K562 (cell line): ENCODE measurements around the gene USF2. TPM values are rescaled to one million over a fixed set of nuclear protein-coding genes. Genes with fewer than 3 reads are reported as not detected.

Experiments used
- BRF1 ChIP-seq: IDR thresholded peaks from 3 replicates; pipeline ENCODE4 v1.6.1; 2011; ENCODE audit warnings: borderline replicate concordance, mild to moderate bottlenecking; ENCODE audit not compliant: insufficient read length; ENCODE audit errors: extremely low read depth
- CBFB ChIP-seq: sonication (generic); formaldehyde crosslinking; IDR thresholded peaks from 2 replicates; pipeline ENCODE4 v1.4.0; 2020; ENCODE audit warnings: mild to moderate bottlenecking, missing genetic modification reagents
- CREM ChIP-seq: IDR thresholded peaks from 2 replicates; pipeline ENCODE4 v1.6.1; 2014; ENCODE audit warnings: antibody characterized with exemption, low read depth
- ESRRA ChIP-seq: fragments of 450-650 bp; IDR thresholded peaks from 2 replicates; pipeline ENCODE4 v1.6.1; 2014; ENCODE audit warnings: low read depth, mild to moderate bottlenecking, moderate library complexity, borderline replicate concordance
- FUS ChIP-seq: fragments of 200-400 bp; formaldehyde crosslinking; optimal IDR thresholded peaks from 2 replicates; pipeline ENCODE3; 2017; ENCODE audit warnings: low read depth, low read length
- HMG20A ChIP-seq: fragments of 450-650 bp; formaldehyde crosslinking; conservative IDR thresholded peaks from 2 replicates; pipeline ENCODE4 v1.4.0; 2020; ENCODE audit warnings: mild to moderate bottlenecking, mixed read lengths
- HMG20B ChIP-seq: fragments of 250-450 bp; sonication (Bioruptor Pico); IDR thresholded peaks from 2 replicates; pipeline ENCODE4 v1.5.0; 2021; ENCODE audit warnings: mild to moderate bottlenecking
- HNRNPUL1 ChIP-seq: fragments of 200-400 bp; formaldehyde crosslinking; IDR thresholded peaks from 2 replicates; pipeline ENCODE4 v1.6.1; 2017; ENCODE audit warnings: low read length
- JUND ChIP-seq, 2 experiments: IDR thresholded peaks; 2 replicates in 1 of 2; 3 replicates in 1 of 2; pipeline ENCODE4 v1.6.1; 2011; ENCODE audit warnings: borderline replicate concordance in 2 of 2, low read depth in 2 of 2, low read length in 2 of 2, improper control_type of control experiment in 1 of 2, missing biosample characterization in 1 of 2, missing genetic modification characterization in 1 of 2, missing genetic modification reagents in 1 of 2
- MAX ChIP-seq: sonication (generic); formaldehyde crosslinking; IDR thresholded peaks from 2 replicates; pipeline ENCODE4 v1.9.0; 2022; ENCODE audit warnings: mild to moderate bottlenecking, missing genetic modification reagents
- RFX5 ChIP-seq: IDR thresholded peaks from 2 replicates; pipeline ENCODE4 v1.6.1; 2011; ENCODE audit warnings: low read depth, mild to moderate bottlenecking, improper control_type of control experiment, low read length
- SAP30 ChIP-seq: fragments of 200-600 bp; sonication (generic); IDR thresholded peaks from 2 replicates; pipeline ENCODE4 v1.6.1; 2012; ENCODE audit warnings: borderline replicate concordance, low read depth, mild to moderate bottlenecking, moderate library complexity, low read length, control low read depth, inconsistent platforms; ENCODE audit not compliant: insufficient read depth, poor library complexity, severe bottlenecking
- SREBF2 ChIP-seq: sonication (generic); formaldehyde crosslinking; IDR thresholded peaks from 2 replicates; pipeline ENCODE4 v1.4.0; 2020; ENCODE audit warnings: mild to moderate bottlenecking, missing genetic modification reagents
- THAP7 ChIP-seq: fragments of 250-450 bp; sonication (Bioruptor Pico); IDR thresholded peaks from 2 replicates; pipeline ENCODE4 v1.5.0; 2021
- TRIM25 ChIP-seq: fragments of 450-650 bp; IDR thresholded peaks from 2 replicates; pipeline ENCODE4 v1.7.0; 2016; ENCODE audit warnings: borderline replicate concordance
- ZFX ChIP-seq: sonication (generic); formaldehyde crosslinking; IDR thresholded peaks from 2 replicates; pipeline ENCODE4 v1.8.0; 2022; ENCODE audit warnings: mild to moderate bottlenecking, missing genetic modification reagents, moderate library complexity
- ZKSCAN3 ChIP-seq: fragments of 250-450 bp; sonication (Bioruptor Pico); IDR thresholded peaks from 2 replicates; pipeline ENCODE4 v1.4.0; 2020
- ZNF3 ChIP-seq: fragments of 250-450 bp; sonication (Bioruptor Pico); IDR thresholded peaks from 2 replicates; pipeline ENCODE4 v1.5.0; 2021; ENCODE audit warnings: mild to moderate bottlenecking, moderate library complexity
- ZNF57 ChIP-seq: fragments of 450-650 bp; formaldehyde crosslinking; IDR thresholded peaks from 2 replicates; pipeline ENCODE4 v1.4.0; 2020; ENCODE audit warnings: mild to moderate bottlenecking, moderate library complexity
- ZNF589 ChIP-seq: fragments of 200-800 bp; sonication (Bioruptor generic); IDR thresholded peaks from 2 replicates; pipeline ENCODE4 v1.6.1; 2016; ENCODE audit warnings: low read depth, missing genetic modification characterization, missing compliant biosample characterization
- ZNF655 ChIP-seq: fragments of 250-450 bp; sonication (Bioruptor Pico); IDR thresholded peaks from 2 replicates; pipeline ENCODE4 v1.5.0; 2021
- ZNF695 ChIP-seq: fragments of 450-650 bp; formaldehyde crosslinking; IDR thresholded peaks from 2 replicates; pipeline ENCODE4 v1.4.0; 2020; ENCODE audit warnings: mild to moderate bottlenecking, moderate library complexity
- polyA plus RNA-seq, 8 experiments: library from polyadenylated mRNA; depleted of rRNA in 4 of 8; stranded (reverse) in 5 of 8; unstranded in 3 of 8; fragments of >200 nt; fragmentation: Nextera tagmentation in 2 of 8; fragmentation: Illumina TruSeq in 1 of 8; extraction: Ambion mirVana in 2 of 8; extraction: Trizol in 1 of 8; gene quantifications; 2 replicates each; pipeline versions ENCODE4 v1.2.1 to v1.2.3, GENCODE V29; 2011 to 2014; ENCODE audit warnings: inconsistent platforms in 1 of 8, missing spikeins in 1 of 8
- total RNA-seq, 7 experiments: library from RNA; depleted of rRNA in 6 of 7; stranded (reverse); fragments of >200 nt in 6 of 7; fragmentation: Illumina TruSeq in 2 of 7; extraction: Trizol in 2 of 7; gene quantifications; 2 replicates each; pipeline versions ENCODE4 v1.2.1 to v1.2.3, GENCODE V29; 2011 to 2021; ENCODE audit warnings: low replicate concordance in 1 of 7
- TF ChIP-seq, protein P1 (sequence below): fragments of 450-650 bp; conservative IDR thresholded peaks from 2 replicates; pipeline ENCODE4 v1.6.1; 2016; ENCODE audit warnings: missing genetic modification characterization, low read depth, mild to moderate bottlenecking, control low read depth, missing compliant biosample characterization

The USF2 gene
- total and polyA plus RNA-seq, 9 of the 15 experiments (the other 6 are each of a cell fraction or from before 2014, with no cell fraction given) = 0.27 to 93.7 (median 58.4) TPM

GRCh38 chr19:35269438-35270117 lies 816 bp downstream of the USF2 start (continued):
- no peak for TF ChIP-seq ZNF695
- no peak for TF ChIP-seq HMG20A (CRISPR knock-in tag)
- TF ChIP-seq ESRRA = peak; percentile 48; the same call in 1 of the 2 replicates
- TF ChIP-seq, protein P1, sequence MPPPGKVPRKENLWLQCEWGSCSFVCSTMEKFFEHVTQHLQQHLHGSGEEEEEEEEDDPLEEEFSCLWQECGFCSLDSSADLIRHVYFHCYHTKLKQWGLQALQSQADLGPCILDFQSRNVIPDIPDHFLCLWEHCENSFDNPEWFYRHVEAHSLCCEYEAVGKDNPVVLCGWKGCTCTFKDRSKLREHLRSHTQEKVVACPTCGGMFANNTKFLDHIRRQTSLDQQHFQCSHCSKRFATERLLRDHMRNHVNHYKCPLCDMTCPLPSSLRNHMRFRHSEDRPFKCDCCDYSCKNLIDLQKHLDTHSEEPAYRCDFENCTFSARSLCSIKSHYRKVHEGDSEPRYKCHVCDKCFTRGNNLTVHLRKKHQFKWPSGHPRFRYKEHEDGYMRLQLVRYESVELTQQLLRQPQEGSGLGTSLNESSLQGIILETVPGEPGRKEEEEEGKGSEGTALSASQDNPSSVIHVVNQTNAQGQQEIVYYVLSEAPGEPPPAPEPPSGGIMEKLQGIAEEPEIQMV (tag) = no peak
- TF ChIP-seq FUS = no peak
- TF ChIP-seq THAP7 (CRISPR knock-in tag) = no peak
- TF ChIP-seq RFX5 = no peak
- no peak for TF ChIP-seq HMG20B (CRISPR knock-in tag)
- no peak for TF ChIP-seq SREBF2 (CRISPR knock-in tag)
- TF ChIP-seq CREM = peak; percentile 88
- TF ChIP-seq SAP30 = no peak
- peak; percentile 79 for TF ChIP-seq ZFX
- no peak for TF ChIP-seq TRIM25
- no peak for TF ChIP-seq BRF1
- no peak for TF ChIP-seq ZNF3
- TF ChIP-seq ZKSCAN3 (CRISPR knock-in tag) = no peak
- no peak for TF ChIP-seq HNRNPUL1
- peak; percentile 58 for TF ChIP-seq MAX (CRISPR knock-in tag)
- TF ChIP-seq ZNF655 (CRISPR knock-in tag) = no peak
- TF ChIP-seq ZNF589 (CRISPR knock-in tag) = no peak
- peak; percentile 40 for TF ChIP-seq JUND (IDR thresholded peaks at IDR 0.05; ENCODE audit: borderline replicate concordance, low read depth, low read length)
- no peak; the same call in 2 of the 3 replicates for TF ChIP-seq JUND (tag; IDR thresholded peaks at IDR 0.05; ENCODE audit: borderline replicate concordance, low read depth, low read length)
- TF ChIP-seq CBFB = peak; percentile 43; the same call in 1 of the 2 replicates
- no peak for TF ChIP-seq ZNF57 (CRISPR knock-in tag)
